ENCODE results near the gene DCXR.

DNA sequence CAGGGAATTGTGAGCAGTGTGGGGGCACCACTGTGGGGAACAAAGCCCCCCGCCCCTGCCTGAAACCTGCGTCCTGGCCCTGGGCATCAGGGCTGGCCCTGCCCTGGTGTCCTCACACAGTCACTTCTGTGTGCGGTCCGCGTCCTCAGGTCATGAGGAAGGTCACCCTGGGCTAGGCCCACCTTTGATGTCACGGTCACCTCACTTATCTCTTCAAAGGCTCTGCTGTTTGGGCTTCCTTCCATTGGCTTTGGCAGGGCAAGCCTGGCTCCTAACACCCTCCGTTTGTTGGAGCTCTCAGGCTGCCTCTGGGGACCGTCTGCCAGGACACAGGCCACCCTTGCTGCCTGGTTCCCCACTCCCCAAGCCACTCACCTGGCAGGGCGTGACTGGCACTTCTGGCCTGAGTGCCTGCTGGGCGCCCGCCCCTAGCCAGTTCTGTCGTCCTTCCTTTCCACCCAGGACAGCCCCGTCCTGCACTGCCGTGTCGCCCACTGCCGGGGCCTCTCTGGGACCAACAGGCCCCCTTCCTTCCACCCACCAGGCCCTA, 23.6 kb downstream of the DCXR start:
- TF ChIP-seq, protein P1, sequence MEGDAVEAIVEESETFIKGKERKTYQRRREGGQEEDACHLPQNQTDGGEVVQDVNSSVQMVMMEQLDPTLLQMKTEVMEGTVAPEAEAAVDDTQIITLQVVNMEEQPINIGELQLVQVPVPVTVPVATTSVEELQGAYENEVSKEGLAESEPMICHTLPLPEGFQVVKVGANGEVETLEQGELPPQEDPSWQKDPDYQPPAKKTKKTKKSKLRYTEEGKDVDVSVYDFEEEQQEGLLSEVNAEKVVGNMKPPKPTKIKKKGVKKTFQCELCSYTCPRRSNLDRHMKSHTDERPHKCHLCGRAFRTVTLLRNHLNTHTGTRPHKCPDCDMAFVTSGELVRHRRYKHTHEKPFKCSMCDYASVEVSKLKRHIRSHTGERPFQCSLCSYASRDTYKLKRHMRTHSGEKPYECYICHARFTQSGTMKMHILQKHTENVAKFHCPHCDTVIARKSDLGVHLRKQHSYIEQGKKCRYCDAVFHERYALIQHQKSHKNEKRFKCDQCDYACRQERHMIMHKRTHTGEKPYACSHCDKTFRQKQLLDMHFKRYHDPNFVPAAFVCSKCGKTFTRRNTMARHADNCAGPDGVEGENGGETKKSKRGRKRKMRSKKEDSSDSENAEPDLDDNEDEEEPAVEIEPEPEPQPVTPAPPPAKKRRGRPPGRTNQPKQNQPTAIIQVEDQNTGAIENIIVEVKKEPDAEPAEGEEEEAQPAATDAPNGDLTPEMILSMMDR (conservative IDR thresholded peaks at IDR 0.05; ENCODE audit: low read length), result no peak
- no peak for TF ChIP-seq EZH2phosphoT487 (IDR thresholded peaks at IDR 0.05; ENCODE audit: borderline replicate concordance, low read depth, low read length)

Measured in OCI-LY7 (cell line).